HG03175 (cell line): ENCODE measurements around the gene RCAN1.

Experiments
- ATAC-seq: cut with Tn5 transposase; IDR thresholded peaks from one replicate; pipeline ENCODE4 v1.9.1; 2021; ENCODE audit warnings: mild to moderate bottlenecking, moderate library complexity; ENCODE audit not compliant: unreplicated experiment

Gene RCAN1

GRCh38 chr21:34545079-34545884 is 69.6 kb downstream of the RCAN1 start:
- peak; percentile 88 for ATAC-seq

GRCh38 chr21:34544032-34544496 is 70.8 kb downstream of the RCAN1 start:
- no peak for ATAC-seq

- no peak for ATAC-seq
These were observed 71.9 kb downstream of the RCAN1 start for GRCh38 chr21:34543017-34543416.

GRCh38 chr21:34540206-34540605 is 74.7 kb downstream of the RCAN1 start:
- no peak for ATAC-seq

- ATAC-seq: no peak
These were observed 77.1 kb downstream of the RCAN1 start for GRCh38 chr21:34537838-34538237.

- ATAC-seq: no peak
These were observed 78.1 kb downstream of the RCAN1 start for GRCh38 chr21:34536820-34537219.

GRCh38 chr21:34536311-34536710 is 78.6 kb downstream of the RCAN1 start:
- no peak for ATAC-seq

GRCh38 chr21:34535886-34536285 is 79.0 kb downstream of the RCAN1 start:
- ATAC-seq: no peak

GRCh38 chr21:34534522-34534921 is 80.4 kb downstream of the RCAN1 start:
- no peak for ATAC-seq

- ATAC-seq: no peak
These were observed 81.0 kb downstream of the RCAN1 start for GRCh38 chr21:34533938-34534337.

- ATAC-seq: no peak
These were observed 83.5 kb downstream of the RCAN1 start for GRCh38 chr21:34531399-34531798.

- ATAC-seq: no peak
These were observed 84.7 kb downstream of the RCAN1 start for GRCh38 chr21:34530261-34530660.

GRCh38 chr21:34528131-34528561 is 86.8 kb downstream of the RCAN1 start:
- ATAC-seq: no peak

- no peak for ATAC-seq
These were observed 88.2 kb downstream of the RCAN1 start for GRCh38 chr21:34526618-34527290.

- no peak for ATAC-seq
These were observed 88.7 kb downstream of the RCAN1 start for GRCh38 chr21:34526241-34526617.

- no peak for ATAC-seq
These were observed 90.0 kb downstream of the RCAN1 start for GRCh38 chr21:34524646-34525601.

GRCh38 chr21:34523019-34523555 is 91.8 kb downstream of the RCAN1 start:
- ATAC-seq: no peak

GRCh38 chr21:34522284-34522683 is 92.6 kb downstream of the RCAN1 start:
- no peak for ATAC-seq

GRCh38 chr21:34521561-34521960 is 93.4 kb downstream of the RCAN1 start:
- no peak for ATAC-seq

- no peak for ATAC-seq
These were observed 94.0 kb downstream of the RCAN1 start for GRCh38 chr21:34520764-34521508.
